ENCODE data around the gene NCKAP5L.

The NCKAP5L gene

DNA sequence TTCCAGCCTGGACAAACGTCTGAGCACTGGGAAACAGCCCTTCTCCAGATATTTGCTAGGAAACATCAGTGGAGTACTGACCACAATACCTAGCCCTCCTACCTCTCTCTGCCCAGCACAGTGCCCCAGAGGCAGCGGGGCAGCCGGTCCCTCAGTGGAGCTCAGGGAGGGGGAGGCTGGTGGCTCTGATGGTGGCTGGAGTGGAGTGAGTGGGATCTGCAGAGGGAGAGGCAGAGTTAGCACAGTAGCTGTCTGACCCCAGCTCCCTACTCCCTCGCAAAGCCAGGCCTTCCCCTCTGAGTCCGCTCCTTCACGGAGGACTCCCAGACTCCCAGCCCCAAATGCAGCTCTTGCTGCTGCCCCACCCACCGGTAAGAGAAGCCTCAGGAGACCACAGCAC, 30.0 kb downstream of the NCKAP5L start:
- no peak overlapping the region for H3K9ac ChIP-seq
- no peaks in the 10 kb centered on the region for H4K20me1 ChIP-seq (ENCODE audit: insufficient read depth)
- no peaks in the 10 kb centered on the region for H3K27me3 ChIP-seq (ENCODE audit: insufficient read depth, low read depth)
- TF ChIP-seq, protein P1, sequence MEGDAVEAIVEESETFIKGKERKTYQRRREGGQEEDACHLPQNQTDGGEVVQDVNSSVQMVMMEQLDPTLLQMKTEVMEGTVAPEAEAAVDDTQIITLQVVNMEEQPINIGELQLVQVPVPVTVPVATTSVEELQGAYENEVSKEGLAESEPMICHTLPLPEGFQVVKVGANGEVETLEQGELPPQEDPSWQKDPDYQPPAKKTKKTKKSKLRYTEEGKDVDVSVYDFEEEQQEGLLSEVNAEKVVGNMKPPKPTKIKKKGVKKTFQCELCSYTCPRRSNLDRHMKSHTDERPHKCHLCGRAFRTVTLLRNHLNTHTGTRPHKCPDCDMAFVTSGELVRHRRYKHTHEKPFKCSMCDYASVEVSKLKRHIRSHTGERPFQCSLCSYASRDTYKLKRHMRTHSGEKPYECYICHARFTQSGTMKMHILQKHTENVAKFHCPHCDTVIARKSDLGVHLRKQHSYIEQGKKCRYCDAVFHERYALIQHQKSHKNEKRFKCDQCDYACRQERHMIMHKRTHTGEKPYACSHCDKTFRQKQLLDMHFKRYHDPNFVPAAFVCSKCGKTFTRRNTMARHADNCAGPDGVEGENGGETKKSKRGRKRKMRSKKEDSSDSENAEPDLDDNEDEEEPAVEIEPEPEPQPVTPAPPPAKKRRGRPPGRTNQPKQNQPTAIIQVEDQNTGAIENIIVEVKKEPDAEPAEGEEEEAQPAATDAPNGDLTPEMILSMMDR (conservative IDR thresholded peaks at IDR 0.05; ENCODE audit: low read depth, low read length), result no peak
- no peak overlapping the region for H3K4me2 ChIP-seq
- no peaks in the 10 kb centered on the region for H3K4me1 ChIP-seq (ENCODE audit: low read depth, poor library complexity, severe bottlenecking)
- no peaks in the 10 kb centered on the region for H3K79me2 ChIP-seq (ENCODE audit: insufficient read depth, low read depth)
- no peaks in the 10 kb centered on the region for H3K36me3 ChIP-seq (ENCODE audit: insufficient read depth)
- H3K4me3 ChIP-seq (IDR thresholded peaks at IDR 0.05; ENCODE audit: insufficient read depth, low read depth, low read length), result no peak overlapping the region
- H3K27ac ChIP-seq, result no peak overlapping the region
- H2AFZ ChIP-seq (ENCODE audit: low read depth), result no peak overlapping the region

DNA sequence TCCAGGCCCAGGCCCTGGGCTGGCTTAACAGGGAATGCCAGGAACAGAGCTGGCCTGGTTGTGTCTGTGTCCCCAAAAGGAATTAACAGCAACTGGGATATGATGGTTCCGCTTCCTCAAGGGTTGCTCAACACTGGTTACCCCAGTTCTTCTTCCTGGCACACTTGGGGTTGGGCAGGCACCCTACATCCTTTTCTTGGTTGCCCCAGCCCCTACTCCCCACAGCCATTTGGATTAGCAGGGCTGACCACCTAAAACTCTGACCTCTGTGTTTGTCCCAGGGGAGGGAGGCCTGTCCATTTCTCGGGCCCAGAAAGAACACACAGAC, 30.8 kb downstream of the NCKAP5L start:
- Histone ChIP-seq H4K20me1 (ENCODE audit: insufficient read depth) (no peaks in the 10 kb centered on the region), H3K4me2 (no peak overlapping the region), H3K79me2 (ENCODE audit: insufficient read depth, low read depth) (no peaks in the 10 kb centered on the region), H3K9ac (no peak overlapping the region), H3K4me3 (IDR thresholded peaks at IDR 0.05; ENCODE audit: insufficient read depth, low read depth, low read length) (no peak overlapping the region), H3K27ac (no peak overlapping the region), H3K36me3 (ENCODE audit: insufficient read depth) (no peaks in the 10 kb centered on the region), H3K27me3 (ENCODE audit: insufficient read depth, low read depth) (no peaks in the 10 kb centered on the region), H3K4me1 (ENCODE audit: low read depth, poor library complexity, severe bottlenecking) (no peaks in the 10 kb centered on the region), H2AFZ (ENCODE audit: low read depth) (no peak overlapping the region)
- TF ChIP-seq, protein P1 (conservative IDR thresholded peaks at IDR 0.05; ENCODE audit: low read depth, low read length), result no peak

DNA sequence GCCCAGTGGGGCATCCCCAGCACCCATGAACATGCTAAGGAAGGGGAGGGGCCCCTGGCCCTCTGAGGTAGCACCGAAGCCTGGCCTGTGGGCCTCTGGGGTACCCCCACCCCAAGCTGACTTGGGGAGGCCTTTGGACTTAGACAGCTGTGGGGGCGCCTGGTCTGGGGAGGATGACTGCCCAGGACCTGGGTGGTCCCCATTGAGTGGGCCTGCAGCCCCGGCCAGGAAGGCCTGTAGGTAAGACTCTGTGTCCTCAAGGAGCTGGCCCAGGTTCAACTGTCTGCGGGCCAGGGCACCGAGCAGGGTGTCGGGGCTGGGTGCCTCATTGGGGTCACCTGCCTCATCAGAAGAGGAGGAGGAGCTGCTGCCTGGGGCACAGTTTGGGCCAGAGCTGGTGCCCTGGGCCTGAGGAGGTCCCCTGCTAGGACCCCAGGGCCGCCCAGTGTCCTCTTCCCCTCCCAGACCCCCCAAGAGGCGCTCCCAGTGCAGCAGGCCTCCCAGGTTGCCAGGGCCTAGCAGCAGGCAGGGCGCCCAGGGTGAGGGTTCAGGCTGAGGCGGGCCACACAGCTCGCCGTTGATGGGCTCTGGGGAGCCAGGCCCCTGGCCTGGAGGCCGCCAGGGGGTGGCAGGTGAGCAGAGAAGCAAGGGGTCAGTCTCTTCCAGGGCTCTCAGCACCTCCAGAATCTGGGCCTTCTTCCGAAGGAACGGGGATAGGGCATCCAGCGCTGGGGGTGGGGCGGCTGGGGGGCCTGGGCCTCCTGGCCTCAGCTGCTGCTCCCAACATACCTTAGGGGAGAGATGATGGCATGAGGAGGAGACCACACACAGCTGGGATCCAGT, 31.4 kb downstream of the NCKAP5L start:
- H4K20me1 ChIP-seq (ENCODE audit: insufficient read depth), result no peaks in the 10 kb centered on the region

DNA sequence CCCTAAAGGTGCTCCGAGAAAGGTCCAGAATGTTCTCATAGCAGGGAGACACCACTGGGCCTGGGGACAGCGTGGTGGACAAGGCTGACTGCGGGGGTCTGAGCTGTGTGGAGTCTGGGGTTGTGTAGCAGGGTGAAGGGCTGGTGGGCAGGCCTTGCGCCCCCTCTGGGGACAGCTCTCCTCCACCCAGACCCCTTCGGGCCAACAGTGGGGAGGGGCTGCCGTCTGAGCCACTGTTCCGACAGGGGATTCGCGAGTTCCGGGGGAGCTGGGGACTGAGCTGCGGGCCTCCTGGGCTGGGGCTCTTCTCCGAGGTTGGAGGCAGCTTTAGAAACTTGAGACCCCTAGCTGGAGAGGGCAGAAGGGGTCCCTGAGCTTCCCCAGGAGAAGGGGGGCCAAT, 32.1 kb downstream of the NCKAP5L start:
- TF ChIP-seq, protein P1 (conservative IDR thresholded peaks at IDR 0.05; ENCODE audit: low read depth, low read length), result no peak
- no peaks in the 10 kb centered on the region for H3K36me3 ChIP-seq (ENCODE audit: insufficient read depth)

More for the DNA sequence above, 31.4 kb downstream of the NCKAP5L start:
- Histone ChIP-seq H3K36me3 (ENCODE audit: insufficient read depth) (no peaks in the 10 kb centered on the region), H3K27ac (no peak overlapping the region), H3K4me1 (ENCODE audit: low read depth, poor library complexity, severe bottlenecking) (no peaks in the 10 kb centered on the region), H3K4me3 (IDR thresholded peaks at IDR 0.05; ENCODE audit: insufficient read depth, low read depth, low read length) (no peak overlapping the region), H3K27me3 (ENCODE audit: insufficient read depth, low read depth) (no peaks in the 10 kb centered on the region; the same call in 1 of the 2 replicates), H3K79me2 (ENCODE audit: insufficient read depth, low read depth) (no peaks in the 10 kb centered on the region), H2AFZ (ENCODE audit: low read depth) (no peak overlapping the region), H3K9ac (no peak overlapping the region), H3K4me2 (no peak overlapping the region)
- TF ChIP-seq, protein P1 (conservative IDR thresholded peaks at IDR 0.05; ENCODE audit: low read depth, low read length), result no peak

More for the DNA sequence above, 32.1 kb downstream of the NCKAP5L start:
- Histone ChIP-seq H3K9ac (no peak overlapping the region), H3K4me3 (IDR thresholded peaks at IDR 0.05; ENCODE audit: insufficient read depth, low read depth, low read length) (no peak overlapping the region), H3K4me1 (ENCODE audit: low read depth, poor library complexity, severe bottlenecking) (no peaks in the 10 kb centered on the region), H4K20me1 (ENCODE audit: insufficient read depth) (no peaks in the 10 kb centered on the region), H3K4me2 (no peak overlapping the region), H3K27me3 (ENCODE audit: insufficient read depth, low read depth) (no peaks in the 10 kb centered on the region; the same call in 1 of the 2 replicates), H2AFZ (ENCODE audit: low read depth) (no peak overlapping the region), H3K79me2 (ENCODE audit: insufficient read depth, low read depth) (no peaks in the 10 kb centered on the region), H3K27ac (no peak overlapping the region)

All from KMS-11 (cell line).